ENCODE data around the gene DIP2B. TPM values are rescaled to one million over a fixed set of nuclear protein-coding genes. Genes with fewer than 3 reads are reported as not detected.
"Not testable (repeated sequence)": the region's sequence is repeated elsewhere in the genome, so short reads cannot be mapped to it uniquely, and the experiment has no call there.

Gene DIP2B, protein sequence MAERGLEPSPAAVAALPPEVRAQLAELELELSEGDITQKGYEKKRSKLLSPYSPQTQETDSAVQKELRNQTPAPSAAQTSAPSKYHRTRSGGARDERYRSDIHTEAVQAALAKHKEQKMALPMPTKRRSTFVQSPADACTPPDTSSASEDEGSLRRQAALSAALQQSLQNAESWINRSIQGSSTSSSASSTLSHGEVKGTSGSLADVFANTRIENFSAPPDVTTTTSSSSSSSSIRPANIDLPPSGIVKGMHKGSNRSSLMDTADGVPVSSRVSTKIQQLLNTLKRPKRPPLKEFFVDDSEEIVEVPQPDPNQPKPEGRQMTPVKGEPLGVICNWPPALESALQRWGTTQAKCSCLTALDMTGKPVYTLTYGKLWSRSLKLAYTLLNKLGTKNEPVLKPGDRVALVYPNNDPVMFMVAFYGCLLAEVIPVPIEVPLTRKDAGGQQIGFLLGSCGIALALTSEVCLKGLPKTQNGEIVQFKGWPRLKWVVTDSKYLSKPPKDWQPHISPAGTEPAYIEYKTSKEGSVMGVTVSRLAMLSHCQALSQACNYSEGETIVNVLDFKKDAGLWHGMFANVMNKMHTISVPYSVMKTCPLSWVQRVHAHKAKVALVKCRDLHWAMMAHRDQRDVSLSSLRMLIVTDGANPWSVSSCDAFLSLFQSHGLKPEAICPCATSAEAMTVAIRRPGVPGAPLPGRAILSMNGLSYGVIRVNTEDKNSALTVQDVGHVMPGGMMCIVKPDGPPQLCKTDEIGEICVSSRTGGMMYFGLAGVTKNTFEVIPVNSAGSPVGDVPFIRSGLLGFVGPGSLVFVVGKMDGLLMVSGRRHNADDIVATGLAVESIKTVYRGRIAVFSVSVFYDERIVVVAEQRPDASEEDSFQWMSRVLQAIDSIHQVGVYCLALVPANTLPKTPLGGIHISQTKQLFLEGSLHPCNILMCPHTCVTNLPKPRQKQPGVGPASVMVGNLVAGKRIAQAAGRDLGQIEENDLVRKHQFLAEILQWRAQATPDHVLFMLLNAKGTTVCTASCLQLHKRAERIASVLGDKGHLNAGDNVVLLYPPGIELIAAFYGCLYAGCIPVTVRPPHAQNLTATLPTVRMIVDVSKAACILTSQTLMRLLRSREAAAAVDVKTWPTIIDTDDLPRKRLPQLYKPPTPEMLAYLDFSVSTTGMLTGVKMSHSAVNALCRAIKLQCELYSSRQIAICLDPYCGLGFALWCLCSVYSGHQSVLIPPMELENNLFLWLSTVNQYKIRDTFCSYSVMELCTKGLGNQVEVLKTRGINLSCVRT (N-terminal part only)
- 3.4 and 3.6 TPM in 2 replicates for total RNA-seq (2014; rRNA removed; shearing (Covaris generic); ENCODE audit: low replicate concordance)

- H3K36me3 ChIP-seq: no peaks in the 10 kb centered on the region; the same call in 1 of the 2 replicates
- H3K4me3 ChIP-seq: peak within 1 kb of the TSS; percentile 74
- no peaks in the 10 kb centered on the region for H3K27me3 ChIP-seq
- peak; percentile 92 for DNase-seq
- H3K9me3 ChIP-seq: no peaks in the 10 kb centered on the region
These were observed at the start of gene DIP2B for GRCh38 chr12:50504798-50505674. Gene DIP2B (plus strand): TSS chr12:50504985. CDS start chr12:50505141, 156 bp downstream.

DNA sequence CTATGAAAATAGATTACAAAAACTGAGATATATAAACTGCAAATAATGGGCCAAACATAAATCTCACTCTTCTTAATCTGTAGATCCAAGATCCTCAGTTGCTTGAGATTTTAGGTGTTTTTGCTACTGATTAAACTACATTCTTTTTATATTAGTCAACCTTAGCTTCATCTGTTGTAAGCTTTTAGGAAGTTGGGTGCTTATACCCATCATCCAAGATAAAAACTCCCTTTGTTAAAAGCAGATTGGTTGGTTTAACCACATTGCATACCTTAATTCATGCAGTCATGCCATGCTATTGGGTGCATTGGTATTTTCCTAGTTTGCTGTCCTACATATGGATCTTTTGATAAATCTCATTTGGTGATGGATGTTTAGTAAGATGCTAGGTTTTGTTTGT lies 46.2 kb upstream of the DIP2B start:
- Histone ChIP-seq H3K36me3 (peaks cover 72% of the 10 kb centered on the region), H3K27me3 (no peaks in the 10 kb centered on the region), H3K9me3 (0 out of 2 replicates have a peak, but pooled peaks cover 2% of the 10 kb centered on the region), H3K4me3 (no peak overlapping the region)
- DNase-seq: no peak

GRCh38 chr12:50467439-50467838 lies 37.3 kb upstream of the DIP2B start:
- Histone ChIP-seq H3K4me3 (no peak overlapping the region), H3K27me3 (no peaks in the 10 kb centered on the region), H3K9me3 (no peaks in the 10 kb centered on the region), H3K36me3 (peaks cover 66% of the 10 kb centered on the region)
- DNase-seq: no peak

DNA sequence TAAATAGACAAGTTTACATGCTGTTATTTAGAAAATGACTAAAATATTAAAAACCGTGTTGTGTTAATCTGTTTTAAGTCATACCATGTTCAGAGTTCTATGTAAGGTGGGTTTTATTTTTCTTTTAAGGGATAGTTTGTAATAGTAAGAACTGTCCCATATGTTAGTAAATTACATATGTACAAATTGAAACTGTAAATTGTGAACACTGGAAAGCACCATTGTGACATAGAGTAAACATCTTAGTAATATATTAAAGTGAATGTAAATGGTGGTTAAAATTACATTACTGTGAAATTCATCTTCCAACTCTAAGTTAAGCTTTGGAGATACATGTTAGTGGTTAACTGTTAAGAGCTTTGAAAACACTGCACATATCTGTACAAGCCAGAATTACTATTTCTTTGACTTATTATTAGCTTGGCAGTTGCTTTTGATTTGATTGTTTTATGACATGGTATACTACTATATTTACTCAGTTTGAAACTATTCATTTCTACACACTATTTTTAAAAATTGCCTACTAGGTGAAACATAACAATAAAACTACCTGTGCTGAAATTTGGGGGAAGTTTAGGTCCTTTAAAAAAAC lies 27.4 kb upstream of the DIP2B start:
- Histone ChIP-seq H3K27me3 (no peaks in the 10 kb centered on the region), H3K9me3 (no peaks in the 10 kb centered on the region), H3K4me3 (no peak overlapping the region), H3K36me3 (peaks cover 48% of the 10 kb centered on the region)
- no peak for DNase-seq

DNA sequence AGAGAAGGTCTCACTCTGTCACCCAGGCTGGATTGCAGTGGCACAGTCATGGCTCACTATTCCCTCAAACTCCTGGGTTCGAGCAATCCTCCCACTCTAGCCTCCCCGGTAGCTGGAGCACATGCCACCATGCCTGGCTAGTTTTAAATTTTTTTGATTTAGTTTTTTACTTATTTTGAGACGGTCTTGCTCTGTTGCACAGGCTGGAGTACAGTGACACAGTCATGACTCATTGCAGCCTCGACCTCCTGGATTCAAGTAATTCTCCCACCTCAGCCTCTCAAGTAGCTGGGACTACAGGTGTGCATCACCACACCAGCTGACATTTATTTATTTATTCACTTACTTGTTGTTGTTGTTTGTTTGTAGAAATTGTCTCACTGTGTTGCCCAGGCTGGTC lies 22.2 kb upstream of the DIP2B start:
- no peak for DNase-seq
- Histone ChIP-seq H3K4me3 (no peak overlapping the region), H3K36me3 (peaks cover 20% of the 10 kb centered on the region), H3K9me3 (no peaks in the 10 kb centered on the region), H3K27me3 (no peaks in the 10 kb centered on the region)

GRCh38 chr12:50483488-50483887 lies 21.3 kb upstream of the DIP2B start:
- DNase-seq: no peak
- H3K27me3 ChIP-seq: no peaks in the 10 kb centered on the region
- H3K36me3 ChIP-seq: peaks cover 12% of the 10 kb centered on the region
- no peak overlapping the region for H3K4me3 ChIP-seq
- H3K9me3 ChIP-seq: no peaks in the 10 kb centered on the region

DNA sequence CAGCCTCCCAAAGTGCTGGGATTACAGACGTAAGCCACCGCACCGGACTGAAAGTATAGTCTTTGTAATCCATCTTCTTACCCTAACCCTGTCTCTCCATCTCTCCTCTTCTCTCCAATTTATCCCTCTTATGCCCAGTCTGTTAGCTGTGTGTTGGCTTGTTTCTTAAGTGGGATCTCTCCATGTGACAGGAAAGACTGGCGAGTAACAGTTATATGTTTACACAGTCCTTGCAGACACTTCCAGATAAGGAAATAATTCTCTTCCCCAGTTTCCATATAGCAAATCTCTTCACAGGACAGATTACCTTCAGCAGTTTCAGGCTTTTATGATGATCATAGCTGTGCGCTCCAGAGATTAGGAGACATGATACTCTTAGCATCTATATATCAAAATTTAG lies 16.0 kb upstream of the DIP2B start:
- DNase-seq: no peak
- no peaks in the 10 kb centered on the region for H3K36me3 ChIP-seq
- peaks cover 8% of the 10 kb centered on the region; the same call in 1 of the 2 replicates for H3K9me3 ChIP-seq
- H3K4me3 ChIP-seq: no peak overlapping the region
- H3K27me3 ChIP-seq: no peaks in the 10 kb centered on the region

- H3K9me3 ChIP-seq: peaks cover 19% of the 10 kb centered on the region
- DNase-seq: peak; percentile 10
- H3K4me3 ChIP-seq, H3K27me3 ChIP-seq, H3K36me3 ChIP-seq: not testable (repeated sequence)
These were observed 6.7 kb upstream of the DIP2B start for GRCh38 chr12:50498119-50498518.

DNA sequence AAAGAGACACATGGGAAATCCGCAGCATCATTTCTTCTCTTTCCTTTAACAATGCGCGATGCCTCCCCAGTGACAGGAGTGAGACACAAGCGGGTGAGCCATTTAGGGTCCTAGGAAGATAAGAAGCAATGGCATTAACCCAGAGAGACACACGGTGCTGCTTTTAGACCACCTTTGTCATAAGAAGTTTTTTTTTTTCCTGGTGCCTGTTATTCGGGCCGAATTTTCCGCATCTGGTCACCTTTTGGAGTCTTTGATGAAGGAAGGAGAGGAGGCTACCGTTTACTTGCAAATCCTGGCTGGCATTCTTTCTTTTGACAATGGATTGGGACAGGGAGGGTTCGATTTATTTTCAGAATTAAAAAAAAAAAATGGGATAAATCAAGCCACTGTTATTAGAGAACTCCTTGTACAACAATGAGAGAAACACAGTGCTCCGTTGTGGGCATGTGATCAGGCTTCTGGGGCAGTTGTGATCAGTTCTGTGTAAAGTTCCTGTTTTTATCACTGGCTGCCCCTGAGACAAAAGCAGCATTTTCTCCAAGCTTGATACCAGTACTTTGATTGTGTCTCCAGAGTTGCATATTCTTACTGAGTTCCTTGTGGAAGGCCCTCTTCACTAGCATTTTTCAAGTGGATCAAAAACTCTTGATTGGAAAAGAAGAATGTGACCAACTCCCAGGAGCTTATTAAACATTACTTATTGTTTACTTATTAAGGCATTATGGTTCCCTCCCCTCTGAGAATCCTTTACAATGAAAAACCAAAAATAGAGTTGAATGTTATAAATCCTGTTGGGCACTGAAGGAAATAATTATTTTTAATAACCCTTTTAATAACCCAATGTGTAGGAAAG lies 1.1 kb downstream of the DIP2B start:
- Histone ChIP-seq H3K27me3 (no peaks in the 10 kb centered on the region), H3K9me3 (no peaks in the 10 kb centered on the region), H3K36me3 (no peaks in the 10 kb centered on the region; the same call in 1 of the 2 replicates), H3K4me3 (peak overlapping the region; percentile 74)
- DNase-seq: no peak

DNA sequence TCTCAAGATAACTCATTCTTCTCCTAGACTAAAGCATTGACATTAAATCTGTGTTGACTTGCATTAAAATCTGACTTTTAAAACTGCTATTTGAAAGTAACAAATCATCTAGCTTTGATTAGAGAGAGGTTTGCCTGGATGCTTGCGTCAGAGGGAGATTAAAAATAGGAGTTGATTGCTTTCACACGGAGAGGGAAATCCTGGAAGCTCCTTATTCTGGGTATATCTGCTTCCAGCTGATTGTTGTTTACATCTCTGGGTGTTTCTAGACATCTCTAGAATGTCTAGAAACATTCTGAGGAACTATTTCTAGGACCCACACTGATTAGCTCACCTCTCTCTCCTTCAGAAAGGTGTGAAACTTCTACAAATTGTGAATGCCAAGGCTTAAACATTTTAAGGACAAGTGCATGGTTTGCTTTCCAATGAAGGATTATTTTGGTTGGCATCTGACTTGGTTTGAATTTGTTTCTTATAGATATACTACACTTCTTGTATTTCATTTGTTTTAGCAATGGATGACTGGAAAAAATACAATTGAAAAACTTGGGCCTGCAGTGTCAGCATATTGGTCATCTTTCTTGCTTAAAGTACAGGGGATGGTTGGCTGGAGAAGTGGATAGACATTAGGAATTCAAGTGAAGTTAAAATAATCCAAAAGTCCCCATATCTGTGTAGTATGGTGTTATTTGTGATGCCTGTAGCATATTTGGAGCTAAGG lies 2.1 kb downstream of the DIP2B start:
- Histone ChIP-seq H3K4me3 (no peak overlapping the region), H3K36me3 (no peaks in the 10 kb centered on the region; the same call in 1 of the 2 replicates), H3K27me3 (no peaks in the 10 kb centered on the region), H3K9me3 (no peaks in the 10 kb centered on the region)
- no peak for DNase-seq

GRCh38 chr12:50507474-50507838 lies 2.7 kb downstream of the DIP2B start:
- no peak for DNase-seq
- Histone ChIP-seq H3K9me3 (no peaks in the 10 kb centered on the region), H3K4me3 (no peak overlapping the region), H3K27me3 (no peaks in the 10 kb centered on the region), H3K36me3 (no peaks in the 10 kb centered on the region; the same call in 1 of the 2 replicates)

DNA sequence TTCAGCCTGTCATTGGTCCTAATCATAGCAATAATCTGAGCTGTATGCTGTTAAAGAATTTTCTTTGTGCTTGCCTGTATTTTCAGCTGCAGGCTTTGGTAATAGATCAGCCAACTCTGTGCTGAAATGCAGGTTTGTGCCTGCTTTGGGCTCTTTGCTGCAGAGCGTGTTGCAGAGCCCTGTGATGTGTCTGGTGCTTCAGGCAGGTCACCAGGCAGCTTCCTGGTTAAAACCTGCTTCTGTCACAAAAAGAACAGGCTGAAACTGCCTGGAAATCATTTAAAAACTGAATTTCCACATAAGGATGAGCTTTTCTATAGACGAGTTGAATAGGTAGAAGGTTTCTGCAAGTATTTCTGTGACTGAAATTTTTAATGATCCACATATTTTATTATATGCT lies 3.1 kb downstream of the DIP2B start:
- H3K9me3 ChIP-seq: no peaks in the 10 kb centered on the region
- no peak overlapping the region for H3K4me3 ChIP-seq
- no peaks in the 10 kb centered on the region; the same call in 1 of the 2 replicates for H3K36me3 ChIP-seq
- no peak for DNase-seq
- H3K27me3 ChIP-seq: no peaks in the 10 kb centered on the region

DNA sequence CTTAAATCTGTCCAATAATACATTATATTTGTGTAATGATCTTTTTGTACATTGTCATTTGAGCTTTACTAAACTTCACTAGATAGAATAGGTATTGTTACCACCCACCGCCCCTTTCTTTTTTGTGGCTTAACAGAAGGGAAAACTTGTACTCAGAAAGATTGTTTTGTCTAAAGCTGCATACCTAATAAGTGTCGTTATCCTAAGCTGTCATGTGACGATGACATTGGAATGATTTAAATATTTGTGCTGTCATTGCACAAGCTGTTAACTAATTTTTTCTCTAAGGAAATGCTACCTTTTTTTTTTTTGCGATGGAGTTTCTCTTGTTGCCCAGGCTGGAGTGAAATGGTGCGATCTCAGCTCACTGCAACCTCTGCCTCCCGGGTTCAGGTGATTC lies 3.6 kb downstream of the DIP2B start:
- DNase-seq: no peak
- H3K36me3 ChIP-seq: no peaks in the 10 kb centered on the region; the same call in 1 of the 2 replicates
- no peak overlapping the region for H3K4me3 ChIP-seq
- no peaks in the 10 kb centered on the region for H3K27me3 ChIP-seq
- H3K9me3 ChIP-seq: no peaks in the 10 kb centered on the region

Data from MG63 (cell line).